GM18868 (cell line): ENCODE data around the gene COLEC12.
"Not testable (repeated sequence)": the region's sequence is repeated elsewhere in the genome, so short reads cannot be mapped to it uniquely, and the experiment has no call there.

Experiments used
- ATAC-seq: cut with Tn5 transposase; IDR thresholded peaks from one replicate; pipeline ENCODE4 v1.9.1; 2021; ENCODE audit warnings: mild to moderate bottlenecking, moderate library complexity; ENCODE audit not compliant: unreplicated experiment

The COLEC12 gene

GRCh38 chr18:415617-416612, 84.6 kb downstream of the COLEC12 start:
- no peak for ATAC-seq

GRCh38 chr18:415047-415446, 85.5 kb downstream of the COLEC12 start:
- no peak for ATAC-seq

- ATAC-seq = no peak
Measured at GRCh38 chr18:413233-413632, 87.3 kb downstream of the COLEC12 start.

GRCh38 chr18:410047-410455, 90.5 kb downstream of the COLEC12 start:
- ATAC-seq = no peak

GRCh38 chr18:408367-408766, 92.1 kb downstream of the COLEC12 start:
- ATAC-seq = no peak

GRCh38 chr18:407626-408224, 92.8 kb downstream of the COLEC12 start:
- no peak for ATAC-seq

- ATAC-seq = no peak
Measured at GRCh38 chr18:407191-407590, 93.3 kb downstream of the COLEC12 start.

GRCh38 chr18:406677-407076, 93.8 kb downstream of the COLEC12 start:
- ATAC-seq = no peak

GRCh38 chr18:405006-405405, 95.5 kb downstream of the COLEC12 start:
- not testable (repeated sequence) for ATAC-seq

GRCh38 chr18:404061-404636, 96.4 kb downstream of the COLEC12 start:
- ATAC-seq = no peak

- no peak for ATAC-seq
Measured at GRCh38 chr18:402129-402528, 98.4 kb downstream of the COLEC12 start.

GRCh38 chr18:400456-400855, 100.0 kb downstream of the COLEC12 start:
- no peak for ATAC-seq

- no peak for ATAC-seq
Measured at GRCh38 chr18:399631-400135, 100.8 kb downstream of the COLEC12 start.

- no peak for ATAC-seq
Measured at GRCh38 chr18:398935-399630, 101.4 kb downstream of the COLEC12 start.

GRCh38 chr18:396556-396955, 103.9 kb downstream of the COLEC12 start:
- ATAC-seq = no peak

GRCh38 chr18:396251-396555, 104.3 kb downstream of the COLEC12 start:
- no peak for ATAC-seq

GRCh38 chr18:395456-396250, 104.8 kb downstream of the COLEC12 start:
- ATAC-seq = no peak

GRCh38 chr18:394987-395362, 105.5 kb downstream of the COLEC12 start:
- no peak for ATAC-seq

- ATAC-seq = no peak
Measured at GRCh38 chr18:394262-394986, 106.1 kb downstream of the COLEC12 start.

GRCh38 chr18:393574-393957, 106.9 kb downstream of the COLEC12 start:
- ATAC-seq = no peak
